ENCODE measurements around the gene SAMD4B.
"Not testable (repeated sequence)": the region's sequence is repeated elsewhere in the genome, so short reads cannot be mapped to it uniquely, and the experiment has no call there.

The SAMD4B gene

GRCh38 chr19:39314016-39314728, 28.0 kb upstream of the SAMD4B start:
- DNase-seq, result no peak

GRCh38 chr19:39315933-39316332, 26.3 kb upstream of the SAMD4B start:
- DNase-seq, result no peak

- no peak for DNase-seq
These were observed 25.4 kb upstream of the SAMD4B start for GRCh38 chr19:39316627-39317321.

DNA sequence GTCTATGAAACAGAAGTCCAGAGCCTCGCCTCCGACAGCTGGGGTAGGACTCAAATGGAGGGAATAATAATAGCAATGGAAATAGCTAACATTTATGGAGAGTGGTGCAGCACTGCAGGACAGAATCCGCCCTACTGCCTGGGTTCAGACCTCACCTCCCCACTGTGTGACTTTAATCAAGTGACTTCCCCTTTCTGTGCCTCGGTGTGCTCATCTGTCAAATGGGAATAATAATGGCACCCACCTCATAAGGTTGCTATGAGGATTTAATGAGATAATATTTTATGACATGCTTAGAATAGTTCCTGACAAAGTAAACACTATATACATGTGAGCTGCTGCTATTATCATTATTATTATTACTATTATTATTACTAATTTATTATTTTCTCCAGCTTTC, 24.7 kb upstream of the SAMD4B start:
- DNase-seq, result no peak

DNA sequence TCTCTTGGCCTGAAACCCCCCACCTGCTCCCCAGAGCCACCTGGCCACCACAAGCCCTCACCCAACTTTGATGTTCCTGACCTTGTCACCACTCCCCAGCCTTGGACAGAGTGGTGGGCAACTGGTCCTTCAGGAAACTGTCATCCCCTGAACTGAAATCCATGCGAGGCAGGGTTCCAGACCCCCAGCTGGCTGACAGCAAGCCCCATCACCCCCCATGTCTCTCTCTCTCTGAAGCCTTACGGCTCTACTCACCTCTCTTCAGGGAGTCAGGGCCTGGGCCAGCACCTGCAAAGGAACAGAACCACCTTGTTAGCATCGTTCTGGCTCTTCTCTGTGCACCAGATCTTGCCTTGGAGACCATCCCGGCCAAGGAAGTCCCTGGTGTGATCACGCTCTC, 24.1 kb upstream of the SAMD4B start:
- no peak for DNase-seq

DNA sequence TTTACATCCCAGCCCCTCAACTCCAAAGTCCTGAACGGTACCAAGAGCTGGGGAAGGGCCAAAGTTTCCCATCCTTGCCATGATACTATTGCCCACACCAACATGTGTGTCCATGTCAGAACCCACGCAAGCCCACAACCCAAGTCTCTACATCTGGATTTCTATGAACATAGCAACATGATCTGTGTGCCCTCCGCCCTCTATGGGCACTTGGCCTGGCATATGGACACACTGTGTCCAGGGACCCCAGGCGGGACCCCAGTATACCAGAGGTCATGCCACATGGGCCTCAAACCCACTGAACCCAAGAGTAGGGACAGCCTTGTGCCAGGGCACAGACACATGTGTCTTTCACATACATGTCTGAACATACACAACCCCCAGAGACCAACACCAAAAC, 23.5 kb upstream of the SAMD4B start:
- no peak for DNase-seq

DNA sequence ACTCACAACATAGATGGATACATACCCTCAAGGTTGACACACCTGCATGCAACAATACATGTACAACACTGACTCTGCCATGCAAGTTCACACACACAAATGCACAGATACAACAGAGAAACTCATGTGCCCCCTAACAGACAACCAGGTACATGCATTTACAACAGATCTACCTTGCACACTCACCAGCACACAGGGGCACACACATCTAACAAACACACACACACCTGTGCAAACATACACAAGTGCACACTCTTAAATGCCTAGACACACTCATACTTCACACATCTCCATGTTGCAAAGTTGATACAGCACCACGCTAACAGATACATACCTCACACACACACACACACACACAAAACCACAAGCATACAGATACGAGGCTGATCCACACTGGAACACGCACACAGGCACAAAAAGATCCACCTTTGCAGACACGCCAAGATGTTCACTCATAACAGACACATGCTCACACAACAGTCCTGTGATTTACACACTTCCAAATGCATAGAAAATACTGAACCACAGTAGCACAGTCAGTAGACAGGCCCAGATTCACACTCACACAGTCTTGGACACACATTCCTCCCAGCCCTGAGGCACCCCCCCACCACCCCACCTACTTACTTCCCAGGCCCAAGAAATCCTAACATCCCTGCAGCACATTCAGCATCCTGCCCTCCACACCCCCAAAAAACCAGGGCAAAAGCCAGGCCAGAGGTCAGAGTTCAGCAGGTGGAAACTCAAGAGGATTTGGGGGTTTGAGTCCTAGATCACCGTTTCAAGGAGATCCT, 22.9 kb upstream of the SAMD4B start:
- no peak for DNase-seq

- peak in 1 of 2 experiments; percentile 24 for DNase-seq
These were observed 22.4 kb upstream of the SAMD4B start for GRCh38 chr19:39319892-39320248.

DNA sequence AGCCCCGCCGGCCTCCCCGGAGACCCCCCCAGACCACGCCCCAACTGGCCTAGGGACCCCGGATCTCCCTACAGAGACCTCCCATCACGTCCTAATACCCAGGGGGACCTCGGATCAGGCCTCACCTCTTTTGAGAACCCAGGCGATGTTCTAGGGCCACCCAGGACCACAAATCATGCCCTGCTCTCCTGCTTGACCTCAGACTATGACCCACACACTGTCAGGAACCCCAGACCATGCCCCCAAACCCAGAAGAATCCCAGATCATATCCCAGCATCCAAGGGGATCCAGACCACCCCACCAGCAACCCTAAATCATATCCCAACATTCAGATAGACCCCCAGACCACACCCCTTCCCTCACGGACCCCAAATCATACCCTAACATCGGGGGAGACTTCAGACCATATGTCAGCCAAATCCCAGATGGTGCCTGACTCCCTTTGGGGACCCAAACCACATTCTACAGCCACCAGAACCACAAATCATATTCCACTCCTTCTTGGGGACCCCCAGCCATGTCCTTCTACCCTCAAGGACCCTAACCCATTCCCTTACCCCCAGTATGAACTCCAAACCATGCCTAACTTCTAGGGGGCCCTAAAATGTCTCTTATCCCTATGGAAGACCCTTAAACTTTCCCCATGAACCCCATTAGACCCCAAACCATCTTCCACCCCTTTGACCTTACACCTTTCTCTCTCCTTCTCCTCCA, 20.9 kb upstream of the SAMD4B start:
- no peak for DNase-seq

- no peak for DNase-seq
These were observed 20.4 kb upstream of the SAMD4B start for GRCh38 chr19:39321832-39322176.

DNA sequence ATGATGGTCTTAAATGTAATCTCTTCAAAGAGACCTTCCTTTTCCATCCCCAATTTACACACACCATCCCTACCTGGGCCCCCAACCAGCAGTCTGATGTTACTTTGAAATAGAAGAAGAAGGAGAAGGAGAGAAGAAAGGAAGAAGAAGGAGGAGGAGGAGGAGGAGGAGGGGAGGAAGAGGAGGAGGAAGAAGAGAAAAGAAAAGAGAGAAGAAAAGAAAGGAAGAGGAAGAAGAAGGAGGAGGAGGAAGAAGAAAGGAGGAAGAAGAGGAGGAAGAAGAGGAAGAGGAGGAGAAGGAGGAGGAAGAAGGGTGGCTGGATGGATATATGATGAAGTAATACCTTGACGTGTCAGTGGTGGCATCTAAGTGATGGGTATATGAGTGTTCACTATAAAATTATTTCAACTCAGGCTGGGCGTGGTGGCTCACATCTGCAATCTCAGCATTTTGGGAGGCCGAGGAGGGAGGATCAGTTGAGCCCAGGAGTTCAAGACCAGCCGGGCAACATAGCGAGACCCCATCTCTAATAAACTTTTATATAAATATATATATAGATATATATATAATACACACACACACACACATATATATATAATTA, 17.9 kb upstream of the SAMD4B start:
- no peak for DNase-seq

- peak in 1 of 2 experiments; percentile 38 for DNase-seq
These were observed 16.2 kb upstream of the SAMD4B start for GRCh38 chr19:39325778-39326665.

DNA sequence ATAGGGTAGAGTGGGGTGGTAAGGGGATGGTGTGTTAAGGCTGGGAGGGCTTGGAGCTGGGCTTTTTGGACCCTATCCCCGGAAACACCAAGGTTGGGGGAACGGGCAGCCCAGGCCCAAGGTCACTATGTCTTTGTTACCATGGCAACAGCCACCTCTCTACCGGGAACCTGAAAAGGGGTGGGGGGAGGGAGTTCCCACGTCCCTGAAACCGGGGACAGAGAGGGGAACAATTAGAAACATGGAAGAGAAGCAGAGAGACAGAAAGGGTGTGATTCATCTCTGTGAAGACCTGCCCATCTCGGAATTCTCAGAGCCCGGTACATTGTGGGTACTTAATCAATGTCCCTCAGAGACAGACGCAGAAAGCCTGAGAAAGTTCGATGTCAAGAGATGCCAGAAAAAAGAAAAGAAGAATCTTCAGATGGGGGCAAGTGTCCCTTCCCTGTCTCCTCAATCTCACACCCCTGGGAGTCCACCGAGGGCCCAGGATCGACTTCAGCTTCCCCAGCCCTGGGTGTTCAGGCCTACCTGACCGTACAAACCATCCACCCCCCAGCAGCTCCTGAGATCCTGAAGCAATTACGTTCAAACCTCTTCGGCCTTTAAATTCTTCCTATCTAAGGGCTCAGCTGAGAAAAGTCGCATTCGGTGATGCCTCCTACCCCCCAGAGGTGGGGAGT, 14.7 kb upstream of the SAMD4B start:
- DNase-seq, result no peak

DNA sequence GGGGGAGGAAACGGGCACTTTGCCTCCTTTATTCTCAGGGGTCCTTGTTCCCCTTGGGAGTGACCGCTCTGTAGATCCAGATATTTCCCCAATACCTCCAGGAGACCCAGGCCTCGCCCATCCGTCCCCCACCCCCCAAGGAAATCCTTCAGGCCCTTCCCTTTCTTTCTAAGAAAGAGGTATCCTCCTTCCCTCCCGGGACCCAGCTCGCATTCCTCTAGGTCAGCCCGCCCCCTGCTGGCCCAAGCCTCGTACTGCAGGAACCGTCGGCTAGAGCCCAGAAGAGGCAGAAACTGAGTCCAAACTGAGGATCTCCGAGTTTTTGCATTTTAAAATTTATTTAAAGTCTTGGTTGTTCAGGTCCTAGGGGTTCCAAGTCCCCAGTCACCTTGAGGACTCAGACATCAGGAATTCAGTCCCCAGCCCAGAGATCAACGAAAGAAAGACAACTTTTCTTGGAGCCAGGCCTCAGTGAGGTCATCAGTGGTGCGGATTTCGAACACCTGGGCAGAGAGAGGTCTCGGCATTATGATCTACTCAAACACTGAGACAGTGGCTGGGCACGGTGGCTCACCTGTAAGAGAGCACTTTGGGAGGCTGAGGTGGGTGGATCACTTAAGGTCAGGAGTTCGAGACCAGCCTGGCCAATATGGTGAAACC, 14.0 kb upstream of the SAMD4B start:
- DNase-seq, result peak; percentile 44 to 82

DNA sequence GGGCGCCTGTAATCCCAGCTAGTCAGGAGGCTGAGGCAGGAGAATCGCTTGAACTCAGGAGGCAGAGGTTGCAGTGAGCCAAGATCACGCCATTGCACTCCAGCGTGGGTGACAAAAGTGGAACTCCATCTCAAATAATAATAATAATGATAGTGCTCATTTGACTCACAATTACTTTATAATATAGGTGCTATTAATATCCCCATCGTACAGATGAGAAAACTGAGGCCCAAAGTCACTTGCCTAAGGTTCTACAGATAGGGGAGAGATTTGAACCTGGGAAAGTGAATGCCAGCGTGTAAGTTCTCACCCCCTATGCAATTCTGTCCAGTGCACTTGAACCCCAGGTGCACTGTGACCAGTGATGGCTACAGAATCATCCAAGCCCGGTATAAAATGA, 12.3 kb upstream of the SAMD4B start:
- DNase-seq, result no peak

DNA sequence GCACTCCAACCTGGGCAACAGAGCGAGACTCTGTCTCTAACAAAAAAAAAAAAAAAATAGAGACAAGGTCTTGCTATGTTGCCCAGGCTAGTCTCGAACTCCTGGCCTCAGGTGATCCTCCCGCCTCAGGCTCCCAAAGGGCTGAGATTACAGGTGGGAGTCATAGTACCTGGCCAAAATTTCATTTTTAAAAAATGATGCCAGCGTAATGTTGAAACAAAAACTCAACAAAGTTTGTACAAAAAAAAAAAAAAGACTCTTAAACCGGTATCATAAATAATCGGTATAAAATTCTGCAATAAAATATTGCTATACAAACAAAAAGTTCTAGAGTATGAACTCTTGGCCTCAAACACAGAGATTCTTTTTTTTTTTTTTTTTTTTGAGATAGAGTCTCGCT, 9.9 kb upstream of the SAMD4B start:
- no peak for DNase-seq

GRCh38 chr19:39332738-39333137, 9.5 kb upstream of the SAMD4B start:
- not testable (repeated sequence) for DNase-seq

- DNase-seq, result no peak
These were observed 8.7 kb upstream of the SAMD4B start for GRCh38 chr19:39333507-39333906.

DNA sequence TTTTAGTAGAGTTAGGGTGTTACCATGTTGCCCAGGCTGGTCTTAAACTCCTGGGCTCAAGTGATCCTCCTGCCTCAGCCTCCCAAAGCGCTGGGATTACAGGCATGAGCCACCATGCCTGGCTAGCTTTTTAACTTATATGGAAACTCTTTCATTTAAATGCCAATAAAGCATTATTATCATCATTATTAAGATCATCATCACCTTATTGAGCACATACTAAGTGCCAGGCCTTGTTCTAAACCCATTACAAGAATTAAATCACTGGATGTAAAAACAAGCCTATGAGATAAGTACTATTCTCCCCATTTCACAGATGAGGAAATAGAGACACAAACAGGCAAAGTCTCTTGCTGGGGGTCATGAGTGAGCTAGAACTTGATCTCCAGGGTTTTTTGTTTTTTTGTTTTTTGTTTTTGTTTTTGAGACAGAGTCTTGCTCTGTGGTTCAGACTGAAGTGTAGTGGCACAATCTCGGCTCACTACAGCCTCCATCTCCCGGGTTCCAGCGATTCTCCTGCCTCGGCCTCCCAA, 7.7 kb upstream of the SAMD4B start:
- DNase-seq, result no peak

GRCh38 chr19:39335168-39335548, 7.1 kb upstream of the SAMD4B start:
- DNase-seq, result no peak

DNA sequence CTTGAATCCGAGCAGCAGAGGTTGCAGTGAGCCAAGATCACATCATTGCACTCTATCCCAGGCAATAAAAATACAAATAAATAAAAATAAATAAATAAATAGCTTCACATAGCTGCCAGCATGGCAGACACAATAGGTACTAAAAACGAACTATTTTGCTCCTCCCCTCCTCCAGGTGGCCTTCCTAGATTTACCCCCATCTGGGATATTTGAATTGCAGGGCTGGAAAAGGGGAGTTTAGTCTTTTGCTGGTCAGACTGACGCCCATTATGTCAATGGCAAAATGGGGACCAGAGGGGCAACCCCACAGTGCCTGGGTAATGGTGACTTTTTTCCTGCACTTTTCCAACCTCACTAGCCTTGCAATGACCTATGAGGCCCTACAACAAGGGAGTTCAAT, 5.7 kb upstream of the SAMD4B start:
- no peak for DNase-seq
